Measurements from ENCODE around the gene APOD.

DNA sequence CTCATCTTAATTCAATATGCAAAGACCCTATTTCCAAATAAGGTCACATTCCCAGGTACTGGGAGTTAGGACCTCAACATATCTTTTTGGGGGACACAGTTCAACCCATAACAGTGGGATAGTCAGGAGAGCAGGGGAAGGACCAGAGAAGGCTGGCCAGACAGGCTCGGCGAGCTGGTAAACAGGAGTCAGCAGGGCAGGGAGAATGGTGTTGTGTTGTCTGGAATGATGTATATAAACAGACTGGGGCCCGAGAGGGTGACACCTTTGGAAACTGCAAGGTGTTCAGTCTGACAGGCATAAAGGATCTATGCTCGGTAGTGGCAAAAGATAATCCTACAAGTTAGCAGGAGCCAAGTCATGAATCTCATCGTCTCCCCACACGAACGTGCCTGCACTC is 30.5 kb downstream of the APOD start:
- TF ChIP-seq EZH2 (IDR thresholded peaks at IDR 0.05), result no peak
- no peak for TF ChIP-seq POLR2AphosphoS5 (IDR thresholded peaks at IDR 0.05; ENCODE audit: borderline replicate concordance, low read depth, low read length)
- TF ChIP-seq FOXP2 (optimal IDR thresholded peaks at IDR 0.05; ENCODE audit: control extremely low read depth, extremely low read length, insufficient read depth), result no peak

Measured in SK-N-MC (cell line).